Measurements from ENCODE around the gene CARD19. TPM values are rescaled to one million over a fixed set of nuclear protein-coding genes. Genes with fewer than 3 reads are reported as not detected.
A peak's percentile ranks its signal among the peaks of the same experiment; 100 is the strongest.

The CARD19 gene
- 5.1 and 21.8 TPM in 2 replicates for total RNA-seq (2011; cell fraction: chromatin; rRNA removed; ENCODE audit: low replicate concordance)
- 24.3 and 26.3 TPM in 2 replicates for total RNA-seq (2011; cell fraction: nucleolus; rRNA removed)
- total RNA-seq (2011; cell fraction: nucleoplasm; rRNA removed), result 14.4 and 20.2 TPM in 2 replicates
- total RNA-seq (2014; rRNA removed), result 34.9 and 35.3 TPM in 2 replicates
- 2.7 and 2.9 TPM in 2 replicates for total RNA-seq (2014; rRNA removed; fragmentation: Illumina TruSeq; extraction: Trizol)
- 13.0 and 14.6 TPM in 2 replicates for total RNA-seq (2015; rRNA removed; fragmentation: Illumina TruSeq; extraction: Trizol)
- 18.6 and 23.4 TPM in 2 replicates for total RNA-seq (2021)
- polyA plus RNA-seq (2011; rRNA removed), result 15.9 and 23.7 TPM in 2 replicates
- 40.2 and 99.4 TPM in 2 replicates for polyA plus RNA-seq (2011; cell fraction: cytosol; rRNA removed)
- polyA plus RNA-seq (2011; cell fraction: nucleus; rRNA removed), result 36.2 and 60.4 TPM in 2 replicates
- polyA plus RNA-seq (2012), result 19.5 and 30.7 TPM in 2 replicates
- polyA plus RNA-seq (2014; fragmentation: Illumina TruSeq; extraction: Trizol), result 5.3 and 13.8 TPM in 2 replicates
- polyA plus RNA-seq (2014; fragmentation: Nextera tagmentation; extraction: Ambion mirVana), result 1 to 10 TPM in 1 of 2 experiments, under 1 TPM in 1; 0.90 to 2.1 TPM
- polyA plus RNA-seq (2014; rRNA removed), result 30.7 and 35.3 TPM in 2 replicates
- polyA minus RNA-seq (2011; rRNA and poly(A)+ RNA removed), result 2.4 and 3.3 TPM in 2 replicates
- 4.8 and 7.6 TPM in 2 replicates for polyA minus RNA-seq (2011; cell fraction: cytosol; rRNA and poly(A)+ RNA removed)
- polyA minus RNA-seq (2011; cell fraction: nucleus; rRNA and poly(A)+ RNA removed), result 7.4 and 8.0 TPM in 2 replicates
- Bru-seq, nascent RNA, result percentile 59 among the genes with signal in this experiment
- BruChase-seq, experiment 1, labeled RNA remaining after a 2-hour chase, result percentile 61 among the genes with signal in this experiment
- percentile 59 among the genes with signal in this experiment for BruChase-seq, experiment 2, labeled RNA remaining after a 6-hour chase
- long read RNA-seq, experiment 1, transcript CARD19-207 (6 exons, 759 nt), result minor isoform, 8 of 43 reads
- long read RNA-seq, experiment 1, transcript CARD19-201 (6 exons, 855 nt), result major isoform, 14 of 43 reads
- long read RNA-seq, experiment 1, partial matches to known transcripts, result 7 of 43 reads
- long read RNA-seq, experiment 1, other reads (novel, unspliced or antisense), result 9 of 43 reads
- long read RNA-seq, experiment 2, transcript CARD19-201 (6 exons, 855 nt), result major isoform, 5 of 20 reads
- long read RNA-seq, experiment 2, transcript CARD19-207 (6 exons, 759 nt), result major isoform, 5 of 20 reads
- long read RNA-seq, experiment 2, partial matches to known transcripts, result 1 of 20 reads
- long read RNA-seq, experiment 2, other reads (novel, unspliced or antisense), result 6 of 20 reads
- long read RNA-seq, experiment 3, transcript CARD19-201 (6 exons, 855 nt), result major isoform, 6 of 20 reads
- long read RNA-seq, experiment 3, partial matches to known transcripts, result 1 of 20 reads
- long read RNA-seq, experiment 3, other reads (novel, unspliced or antisense), result 8 of 20 reads

GRCh38 chr9:93096131-93096802 lies at the start of gene CARD19:
Gene CARD19 (plus strand): TSS chr9:93096217. CDS start chr9:93096346, 129 bp downstream.
- 2% methylated on average over 36 of the region's 65 CpGs for WGBS (ENCODE audit: insufficient coverage, low coverage, missing lambda C conversion rate)
- Histone ChIP-seq H3K27me3 (ENCODE audit: control insufficient read depth in 2 of 2, insufficient read depth in 2 of 2, low read length in 2 of 2) (no peaks in the 10 kb centered on the region), H4K20me1 (replicated peaks; ENCODE audit: control insufficient read depth, insufficient read depth, low read length) (0 out of 2 replicates have a peak, but pooled peaks cover 4% of the 10 kb centered on the region), H3K9ac (ENCODE audit: insufficient read depth in 1 of 2, low read depth in 2 of 2, low read length in 2 of 2) (peak within 1 kb of the TSS; percentile 94 to 98), H3K79me2 (ENCODE audit: control insufficient read depth, insufficient read depth, low read length) (no peaks in the 10 kb centered on the region; the same call in 2 of the 3 replicates), H3K27ac (ENCODE audit: extremely low read depth, low read depth, low read length) (peak within 1 kb of the TSS; percentile 99), H3K9me3 (replicated peaks; ENCODE audit: control insufficient read depth, insufficient read depth, low read depth, low read length) (no peaks in the 10 kb centered on the region), H3K4me1 (replicated peaks in 1 of 2; ENCODE audit: control insufficient read depth in 2 of 2, insufficient read depth in 2 of 2, low read length in 2 of 2) (peaks cover 26 to 52% of the 10 kb centered on the region in 2 experiments), H3K4me3 (peak within 1 kb of the TSS; percentile 75), H3K4me2 (ENCODE audit: insufficient read depth, low read length) (peak within 1 kb of the TSS; percentile 90), H3K9me1 (ENCODE audit: control insufficient read depth, insufficient read depth, low read length) (peaks cover 4% of the 10 kb centered on the region), H3K36me3 (ENCODE audit: control insufficient read depth, insufficient read depth, low read length) (no peaks in the 10 kb centered on the region), H2AFZ (ENCODE audit: low read depth, low read length) (peak within 1 kb of the TSS; percentile 81)
- DNase-seq (ENCODE audit: extremely low read depth in 1 of 4, low spot score in 3 of 4) (peak in 3 of 4 experiments; percentile 29 to 55 (median 50)), FAIRE-seq (no peak), ATAC-seq (no peak)
- in situ Hi-C loops (cut with MboI) (no loop called here), intact Hi-C loops (cut with micrococcal nuclease) (loop anchor here (5.0 kb wide), 1 partner anchor 34 kb away; no protein-coding TSS in a partner anchor)
- BruUV-seq (replicated peaks), result TSS peak; percentile 40
- POLR2A ChIA-PET, result interaction anchor here (0.6 to 2.9 kb wide), 7 partner anchors 12 to 918 kb away, joined by 3 to 17 read pairs (median 4); partner anchors contain the start of gene FAM120AOS
- CTCF ChIA-PET (ENCODE audit: low intra/inter-chr PET ratio), result no interaction called here
- 0 out of 2 replicates have a peak, but pooled peaks have one; percentile 60 for TF ChIP-seq ZBTB17 (CRISPR knock-in tag; IDR thresholded peaks at IDR 0.05)
- no peak for TF ChIP-seq ZNF354B (CRISPR knock-in tag; IDR thresholded peaks at IDR 0.05)
- no peak for TF ChIP-seq CBX8 (IDR thresholded peaks at IDR 0.05; ENCODE audit: borderline replicate concordance, extremely low read depth, low read depth, low read length, poor library complexity, severe bottlenecking)
- no peak for TF ChIP-seq ZNF436 (CRISPR knock-in tag; IDR thresholded peaks at IDR 0.05)
- TF ChIP-seq NR0B1 (IDR thresholded peaks at IDR 0.05; ENCODE audit: partially characterized antibody), result no peak
- TF ChIP-seq ILF3 (IDR thresholded peaks at IDR 0.05; ENCODE audit: borderline replicate concordance), result peak; percentile 50; the same call in 1 of the 2 replicates
- TF ChIP-seq SMARCA5 (IDR thresholded peaks at IDR 0.05), result no peak
- TF ChIP-seq USF2 (CRISPR knock-in tag; IDR thresholded peaks at IDR 0.05), result no peak
- no peak for TF ChIP-seq ETS1 (conservative IDR thresholded peaks at IDR 0.05; ENCODE audit: control insufficient read depth, low read depth, low read length)
- no peak for TF ChIP-seq U2AF2 (optimal IDR thresholded peaks at IDR 0.05; ENCODE audit: low read depth, low read length)

Measured in K562 (cell line).